GM19324 (cell line): ENCODE measurements around the gene C14orf119.

ENCODE experiments used
- ATAC-seq: cut with Tn5 transposase; IDR thresholded peaks from one replicate; pipeline ENCODE4 v1.9.1; 2021; ENCODE audit warnings: mild to moderate bottlenecking, moderate library complexity; ENCODE audit not compliant: unreplicated experiment, low FRiP score

C14orf119 gene

DNA sequence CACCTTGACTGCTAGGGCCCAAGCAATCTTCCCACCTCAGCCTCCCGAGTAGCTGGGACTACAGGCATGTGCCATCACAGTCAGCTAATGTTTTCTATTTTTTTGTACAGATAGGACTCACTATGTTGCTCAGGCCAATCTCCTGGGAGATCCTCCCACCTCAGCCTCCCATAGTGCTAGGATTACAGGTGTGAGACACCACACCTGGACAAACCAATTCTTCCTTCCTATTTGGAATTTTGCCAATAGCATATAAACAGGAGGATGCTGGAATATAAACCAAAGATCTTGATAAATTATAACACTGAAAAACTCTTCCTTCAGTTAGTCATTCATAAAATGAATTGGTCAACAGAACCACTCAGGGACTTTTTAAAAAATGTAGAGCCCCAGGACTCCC lies 8.7 kb upstream of the C14orf119 start:
- no peak for ATAC-seq

- ATAC-seq: no peak
Observed at GRCh38 chr14:23089498-23090253, 5.6 kb upstream of the C14orf119 start.

- no peak for ATAC-seq
Observed at GRCh38 chr14:23090254-23090636, 5.1 kb upstream of the C14orf119 start.

DNA sequence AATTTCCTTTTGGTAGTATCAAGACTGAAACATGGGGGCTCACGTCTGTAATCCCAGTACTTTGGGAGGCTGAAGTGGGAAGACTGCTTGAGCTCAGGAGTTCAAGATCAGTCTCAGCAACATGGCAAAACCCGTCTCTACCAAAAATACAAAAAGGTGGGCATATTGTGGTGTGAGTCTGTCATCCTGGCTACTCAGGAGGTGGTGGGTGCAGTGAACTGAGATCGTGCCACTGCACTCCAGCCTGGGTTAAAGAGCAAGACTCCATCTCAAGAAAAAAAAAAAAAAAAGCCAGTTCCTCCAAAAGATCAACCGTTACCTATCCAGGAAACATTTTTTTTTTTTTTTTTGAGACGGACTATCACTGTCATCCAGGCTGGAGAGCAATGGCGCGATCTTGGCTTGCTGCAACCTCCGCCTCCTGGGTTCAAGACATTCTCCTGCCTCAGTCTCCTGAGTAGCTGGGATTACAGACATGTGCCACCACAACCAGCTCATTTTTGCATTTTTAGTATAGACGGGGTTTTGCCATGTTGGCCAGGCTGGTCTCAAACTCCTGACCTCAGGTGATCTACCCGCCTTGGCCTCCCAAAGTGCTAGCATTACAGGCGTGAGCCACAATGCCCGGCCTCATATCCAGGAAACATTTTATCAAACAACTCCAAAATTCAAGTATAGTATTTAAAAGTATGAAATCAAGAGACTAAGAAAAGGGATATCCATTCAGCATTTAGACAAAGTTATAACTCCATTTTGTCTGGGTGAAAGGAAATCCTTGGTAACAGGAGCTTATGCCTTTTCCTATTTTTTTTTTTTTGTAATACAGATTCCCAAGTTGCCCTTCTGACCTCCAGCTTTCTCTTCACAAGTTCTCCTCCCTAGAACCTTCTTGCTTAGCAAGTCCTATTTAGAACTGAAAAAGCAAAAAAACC lies 3.7 kb upstream of the C14orf119 start:
- ATAC-seq: no peak

GRCh38 chr14:23093104-23093503 lies 2.2 kb upstream of the C14orf119 start:
- ATAC-seq: no peak

DNA sequence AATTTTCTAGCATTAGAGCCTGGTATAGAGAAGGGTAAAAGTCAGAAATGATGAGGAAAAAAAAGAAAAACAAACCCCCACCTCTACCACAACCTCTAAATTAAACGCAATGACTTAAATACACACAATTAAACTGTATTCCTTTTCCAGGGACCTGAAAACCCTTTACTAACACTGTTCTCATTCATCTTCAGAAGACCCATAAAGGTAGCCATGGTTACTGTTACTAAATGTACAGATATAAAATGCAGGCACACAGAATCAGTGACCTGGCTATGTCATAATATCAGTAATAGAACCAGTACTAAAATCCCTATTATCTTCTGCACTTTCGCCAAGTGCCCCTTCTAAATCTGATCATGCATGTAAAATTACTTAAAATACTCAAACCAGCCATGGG lies 1.8 kb upstream of the C14orf119 start:
- no peak for ATAC-seq

DNA sequence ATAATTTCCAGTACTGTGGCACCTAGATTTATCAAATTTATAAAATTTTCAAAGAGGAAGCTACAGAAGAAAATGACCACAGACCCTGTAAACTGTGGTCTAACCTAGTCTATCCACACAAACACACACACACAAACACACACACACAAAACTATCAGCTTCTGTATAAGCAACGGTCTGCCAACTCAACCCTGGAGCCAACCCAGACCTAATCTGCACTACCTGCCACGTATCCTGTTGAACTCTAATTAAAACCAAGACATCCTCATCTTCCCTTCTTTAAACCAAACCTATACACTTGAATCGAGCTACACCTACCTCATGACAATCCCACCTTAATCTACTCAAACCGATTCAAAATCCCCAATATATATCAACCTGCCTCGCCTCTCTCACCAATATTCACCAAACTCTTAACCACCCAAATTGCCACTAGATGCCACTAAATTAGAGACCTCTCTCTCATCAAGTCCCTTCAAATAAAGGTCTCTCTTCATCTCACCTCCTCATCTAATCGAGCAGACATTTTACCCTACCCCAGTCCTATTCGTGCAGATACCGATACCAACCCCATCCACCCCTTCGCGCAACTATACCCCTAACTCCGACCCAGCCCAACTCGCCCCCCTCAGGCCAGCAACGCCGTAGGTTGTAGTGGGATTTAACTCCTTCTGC lies 1.2 kb upstream of the C14orf119 start:
- ATAC-seq: no peak

DNA sequence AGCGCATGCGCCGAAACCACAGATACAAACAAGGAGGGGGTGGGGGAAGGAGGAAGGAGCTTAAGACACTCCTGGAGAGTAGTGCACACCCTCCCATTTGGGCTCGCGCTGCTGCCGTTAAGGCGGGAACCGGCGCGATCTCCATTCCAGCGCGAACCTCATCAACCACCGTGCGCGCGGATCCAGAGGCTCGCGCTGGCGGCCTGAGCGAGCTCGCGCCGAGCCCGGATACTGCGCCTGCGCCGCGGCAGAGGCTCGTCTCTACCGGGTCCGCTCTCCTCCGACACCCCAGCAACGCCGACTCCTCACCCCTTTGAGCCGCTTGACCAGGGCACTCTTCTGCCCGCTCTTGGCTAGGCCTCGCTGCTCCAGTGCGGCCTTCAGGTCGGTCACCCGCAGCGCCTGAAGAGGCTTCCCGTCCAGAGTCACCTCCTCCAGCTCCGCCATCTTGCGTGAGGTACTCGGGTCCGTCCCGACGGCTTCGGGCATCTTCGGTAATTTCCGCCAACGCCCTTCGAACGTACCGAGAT lies 574 bp upstream of the C14orf119 start, which contains the start of gene ACIN1:
ACIN1 (minus strand) TSS at position 471 of the 530 bp plus-strand sequence; CDS start at position 447, 24 bp downstream.
- peak; percentile 34 for ATAC-seq

GRCh38 chr14:23097786-23098185 lies 2.5 kb downstream of the C14orf119 start:
- ATAC-seq: no peak

DNA sequence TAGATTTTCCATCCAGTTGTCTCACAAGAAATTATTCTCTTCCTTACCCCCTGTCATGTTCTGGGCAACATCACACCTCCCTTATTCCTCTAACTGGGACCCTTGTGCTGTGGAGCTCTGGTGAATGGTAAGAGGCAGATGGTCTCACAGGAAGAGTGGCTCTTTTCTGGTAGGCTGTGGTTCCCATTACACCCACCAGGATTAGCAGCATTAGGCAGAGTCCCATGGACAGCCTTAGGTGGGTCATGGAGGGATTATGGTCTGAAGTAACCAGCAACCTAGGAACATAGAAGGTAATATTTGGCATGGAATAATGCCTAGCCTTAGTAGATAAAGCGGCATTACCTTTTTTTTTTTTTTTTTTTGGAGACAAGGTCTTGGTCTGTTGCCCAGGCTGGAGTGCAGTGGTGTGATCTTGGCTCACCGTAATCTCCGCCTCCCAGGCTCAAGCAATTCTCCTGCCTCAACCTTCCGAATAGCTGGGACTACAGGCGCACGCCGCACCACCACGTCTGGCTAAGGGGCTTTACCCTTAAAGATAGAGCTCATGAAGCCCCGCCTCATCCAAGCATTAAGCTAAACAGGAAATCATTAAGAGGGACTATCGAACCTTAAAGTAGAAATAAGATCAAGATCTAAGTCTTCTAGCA lies 4.0 kb downstream of the C14orf119 start:
- ATAC-seq: no peak

GRCh38 chr14:23101213-23101970 lies 6.1 kb downstream of the C14orf119 start:
- no peak for ATAC-seq

DNA sequence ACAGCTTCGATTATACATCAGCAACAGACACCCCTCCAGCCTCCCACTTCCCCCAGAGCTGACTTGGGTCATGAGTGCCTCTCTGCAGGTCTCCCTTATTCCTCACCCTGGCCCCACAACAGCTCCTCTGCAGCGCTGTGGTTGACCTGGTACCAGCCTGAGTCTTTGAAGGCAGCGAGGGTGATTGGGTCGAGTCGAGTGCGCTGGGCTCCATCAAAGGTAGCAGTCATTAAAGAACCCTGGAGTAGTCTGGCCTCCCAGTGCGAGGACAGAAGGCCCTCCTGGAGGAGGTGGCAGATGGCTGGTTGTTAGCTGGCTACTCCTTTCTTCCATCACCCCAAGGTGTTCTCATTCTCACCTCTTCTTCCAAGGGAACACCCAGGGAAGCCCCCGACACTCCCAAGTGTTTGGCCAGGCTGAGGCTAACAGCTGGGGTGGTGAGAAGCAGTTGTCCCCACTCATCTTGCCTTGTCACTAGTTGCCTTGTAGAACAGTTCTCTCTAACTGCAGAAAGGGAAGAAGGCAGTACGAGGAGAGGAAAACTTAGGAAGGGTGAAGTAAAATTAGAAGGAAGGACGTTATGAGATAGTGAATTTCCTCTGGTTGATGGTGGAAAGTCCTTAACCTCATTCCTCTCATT lies 6.8 kb downstream of the C14orf119 start:
- no peak for ATAC-seq

- no peak for ATAC-seq
Observed at GRCh38 chr14:23102801-23103200, 7.5 kb downstream of the C14orf119 start.

DNA sequence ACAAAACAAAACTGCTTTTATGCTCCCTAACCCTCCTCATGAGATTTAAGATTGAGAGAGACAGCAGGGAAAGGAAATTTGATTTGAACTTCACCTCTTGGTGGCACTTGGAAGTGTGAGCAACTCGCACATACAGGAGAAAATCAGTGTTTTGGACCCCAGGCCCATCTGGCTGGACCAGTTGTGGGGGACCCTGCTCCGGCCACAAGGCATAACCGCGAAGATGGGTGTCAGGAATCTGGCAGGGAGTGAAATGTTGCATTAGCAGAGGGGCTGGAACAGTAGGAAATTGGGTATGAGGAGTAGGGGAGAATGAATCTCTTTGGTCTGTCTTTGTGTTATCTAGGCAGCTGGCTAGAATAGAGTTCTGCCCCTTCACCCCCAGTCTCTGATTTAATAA lies 8.3 kb downstream of the C14orf119 start:
- ATAC-seq: no peak

DNA sequence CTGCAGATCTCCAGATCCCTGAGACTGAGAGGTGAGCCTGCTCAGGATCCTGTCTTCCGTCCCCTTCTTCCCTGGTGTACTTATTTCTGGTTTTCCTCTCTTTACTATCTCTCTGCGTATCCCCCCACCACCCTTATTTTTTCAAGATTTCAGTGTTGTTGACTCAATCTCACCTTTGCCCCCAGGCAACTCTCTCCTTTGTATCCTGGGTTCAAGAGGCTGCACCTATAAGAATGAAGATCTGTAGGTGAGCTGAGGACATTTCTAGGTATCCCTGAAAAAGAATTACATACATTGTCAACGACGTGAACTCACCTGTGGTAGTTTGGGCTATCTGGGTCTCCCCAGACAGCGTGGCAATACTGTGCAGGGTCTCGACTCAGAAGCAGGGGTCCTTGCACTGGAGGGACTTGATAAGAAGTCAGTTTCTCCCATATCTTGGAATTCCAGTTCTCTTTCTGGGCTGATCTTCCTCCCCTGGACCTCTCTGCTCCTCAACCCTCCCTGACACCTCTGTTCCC lies 8.8 kb downstream of the C14orf119 start:
- no peak for ATAC-seq

GRCh38 chr14:23104591-23105347 lies 9.5 kb downstream of the C14orf119 start, which contains the start of gene CIROP:
TSS of gene CIROP (minus strand) at chr14:23104989. CDS start at chr14:23104920, 69 bp downstream.
- no peak for ATAC-seq

- no peak for ATAC-seq
Observed at GRCh38 chr14:23105348-23105824, 10.1 kb downstream of the C14orf119 start.

DNA sequence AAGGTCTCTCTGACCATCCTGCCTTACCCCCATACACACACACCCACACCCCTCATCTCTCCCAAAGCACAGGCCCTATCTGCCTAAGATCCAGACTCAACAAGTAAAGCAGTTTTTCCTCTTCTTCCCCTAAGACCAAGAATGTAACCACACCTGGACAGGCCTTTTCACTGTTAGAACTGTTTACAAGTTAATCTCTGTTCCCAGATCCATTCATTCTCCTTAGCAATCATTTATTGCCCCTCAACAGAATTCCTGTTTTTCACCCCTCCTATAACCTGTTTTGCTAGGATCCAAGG lies 11.4 kb downstream of the C14orf119 start:
- no peak for ATAC-seq
